Esophagus muscularis mucosa (tissue), 4 donors: ENCODE measurements around the gene STARD9.

ENCODE experiments used
- CTCF ChIP-seq, 3 experiments: fragments of 200-600 bp in 2 of 3; fragments of 450-650 bp in 1 of 3; sonication (generic) in 2 of 3; IDR thresholded peaks; one replicate each; pipeline ENCODE4 v1.5.1; 2017 to 2019; ENCODE audit warnings: antibody characterized with exemption in 3 of 3, mild to moderate bottlenecking in 2 of 3, moderate library complexity in 1 of 3
- EP300 ChIP-seq: sonication (generic); formaldehyde crosslinking; IDR thresholded peaks from one replicate; pipeline ENCODE4 v1.6.1; 2017; ENCODE audit warnings: antibody characterized with exemption
- POLR2A ChIP-seq: fragments of 450-650 bp; IDR thresholded peaks from one replicate; pipeline ENCODE4 v1.6.1; 2017; ENCODE audit warnings: antibody characterized with exemption, moderate library complexity, mild to moderate bottlenecking, low read depth
- POLR2AphosphoS5 ChIP-seq, 2 donors: sonication (generic); formaldehyde crosslinking; IDR thresholded peaks; one replicate each; pipeline ENCODE4 v1.6.1; 2017; ENCODE audit warnings: antibody characterized with exemption in 2 of 2

DNA sequence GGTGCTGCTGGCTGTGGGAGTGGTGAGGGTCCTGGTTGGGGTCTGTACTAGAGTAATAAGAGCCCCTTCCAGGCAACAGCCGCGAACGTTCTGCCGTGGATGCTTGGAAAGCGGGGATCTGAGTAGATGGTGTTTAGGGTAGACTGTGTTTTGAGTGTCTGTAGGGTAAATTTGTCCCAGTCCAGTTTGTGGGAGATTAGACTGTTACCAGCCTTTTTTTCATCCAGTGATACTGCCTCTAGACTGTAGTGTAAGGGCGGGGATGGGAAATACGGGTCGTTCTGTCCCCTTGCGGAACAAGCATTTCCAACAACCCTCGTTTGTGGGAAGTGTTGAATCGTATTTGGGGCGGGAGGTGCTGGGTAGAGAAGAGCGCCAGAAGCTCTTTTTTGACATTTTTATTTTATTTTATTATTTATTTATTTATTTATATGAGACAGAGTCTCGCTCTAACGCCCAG is 26.3 kb upstream of the STARD9 start:
- no peak for TF ChIP-seq EP300
- TF ChIP-seq CTCF (IDR thresholded peaks at IDR 0.05) = no peak
- no peak for TF ChIP-seq POLR2AphosphoS5 (IDR thresholded peaks at IDR 0.05)
- TF ChIP-seq POLR2A = no peak
